Hippocampal formation (tissue), 2 donors: ENCODE data around the gene ERH.
"Not testable (repeated sequence)": the region's sequence is repeated elsewhere in the genome, so short reads cannot be mapped to it uniquely, and the experiment has no call there.

Experiments
- DNase-seq, 2 donors: peaks; one replicate each; lab custom pipeline; 2025; lab: John Stamatoyannopoulos, UW

The ERH gene

DNA sequence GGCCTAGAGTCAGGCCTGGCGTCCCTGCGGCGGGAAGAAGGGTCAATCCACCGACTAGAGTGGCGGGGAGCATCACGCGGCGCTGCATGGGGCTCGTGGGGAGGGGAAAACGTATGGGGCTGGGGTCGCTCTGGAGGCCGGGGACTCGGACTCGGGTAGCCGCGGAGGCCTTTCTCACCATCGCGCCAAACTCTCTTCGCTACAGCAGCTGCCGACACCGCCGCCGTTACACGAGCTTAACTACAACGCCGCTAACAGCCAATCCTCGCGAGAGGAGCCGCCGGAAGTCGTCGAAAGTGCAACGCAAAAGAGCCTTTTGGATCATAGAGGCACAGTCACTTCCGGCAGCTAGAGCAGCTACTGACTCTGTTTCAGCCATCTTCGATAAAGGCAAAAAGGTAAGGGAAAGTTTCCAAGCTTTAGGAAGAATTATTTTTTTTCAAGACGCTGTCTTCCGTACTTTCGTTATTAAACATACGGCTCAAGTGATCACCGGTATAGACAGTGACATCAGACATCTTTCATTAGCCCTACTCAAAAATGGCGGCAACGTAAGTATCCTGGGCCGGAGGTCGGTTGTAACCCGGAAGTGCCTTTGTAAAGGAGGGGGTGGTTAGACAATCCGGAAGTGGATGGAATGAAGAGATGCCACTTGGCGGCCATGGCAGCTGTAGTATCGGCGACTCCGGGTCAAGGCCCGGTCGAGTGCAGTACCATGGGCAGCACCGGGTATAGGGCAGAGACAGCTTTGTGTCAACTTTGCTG is at the start of gene ERH, which contains the start of gene SLC39A9:
TSS of gene ERH (minus strand) at position 247 of the 765 bp plus-strand sequence. CDS start at position 181, 66 bp downstream.
TSS of gene SLC39A9 (plus strand) at position 640 of the 765 bp plus-strand sequence. CDS start 678 bp downstream, outside the sequence.
- peak; percentile 89 to 99 for DNase-seq

DNA sequence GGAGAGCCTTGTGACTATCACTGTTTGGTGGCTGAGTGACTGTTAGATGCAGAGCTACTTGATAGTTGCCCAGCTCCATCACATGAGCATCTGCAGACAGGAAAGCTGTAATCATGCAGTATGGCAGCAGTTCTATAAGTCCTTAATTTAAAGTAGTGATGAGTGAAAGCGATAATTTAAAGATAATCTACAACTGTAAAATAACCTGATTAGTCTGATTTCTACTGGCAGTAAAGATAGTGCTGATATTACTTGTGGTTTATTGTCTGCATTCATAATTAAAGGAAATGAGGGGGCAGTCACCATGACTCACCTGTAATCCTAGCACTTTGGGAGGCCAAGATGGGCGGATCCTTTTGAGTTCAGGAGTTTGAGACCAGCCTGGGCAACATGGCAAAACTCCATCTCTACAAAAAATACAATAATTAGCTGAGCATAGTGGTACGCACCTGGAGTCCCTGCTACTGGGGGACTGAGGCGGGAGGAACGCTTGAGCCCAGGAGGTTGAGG is 45.3 kb upstream of the ERH start:
- DNase-seq = no peak

DNA sequence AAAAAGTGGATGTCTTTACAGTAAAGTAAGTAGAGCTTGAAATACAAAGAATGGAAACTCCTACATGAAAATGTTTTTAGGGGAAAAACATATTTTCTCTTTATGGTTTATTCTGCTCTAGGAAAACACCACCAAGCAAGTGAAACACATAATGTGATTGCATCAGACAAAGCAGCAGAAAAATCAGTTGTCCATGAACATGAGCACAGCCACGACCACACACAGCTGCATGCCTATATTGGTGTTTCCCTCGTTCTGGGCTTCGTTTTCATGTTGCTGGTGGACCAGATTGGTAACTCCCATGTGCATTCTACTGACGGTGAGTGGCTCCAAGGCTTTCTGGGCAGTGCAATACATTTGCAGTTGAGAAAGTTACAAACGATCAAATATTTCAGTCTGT is 43.8 kb upstream of the ERH start:
- DNase-seq = no peak

DNA sequence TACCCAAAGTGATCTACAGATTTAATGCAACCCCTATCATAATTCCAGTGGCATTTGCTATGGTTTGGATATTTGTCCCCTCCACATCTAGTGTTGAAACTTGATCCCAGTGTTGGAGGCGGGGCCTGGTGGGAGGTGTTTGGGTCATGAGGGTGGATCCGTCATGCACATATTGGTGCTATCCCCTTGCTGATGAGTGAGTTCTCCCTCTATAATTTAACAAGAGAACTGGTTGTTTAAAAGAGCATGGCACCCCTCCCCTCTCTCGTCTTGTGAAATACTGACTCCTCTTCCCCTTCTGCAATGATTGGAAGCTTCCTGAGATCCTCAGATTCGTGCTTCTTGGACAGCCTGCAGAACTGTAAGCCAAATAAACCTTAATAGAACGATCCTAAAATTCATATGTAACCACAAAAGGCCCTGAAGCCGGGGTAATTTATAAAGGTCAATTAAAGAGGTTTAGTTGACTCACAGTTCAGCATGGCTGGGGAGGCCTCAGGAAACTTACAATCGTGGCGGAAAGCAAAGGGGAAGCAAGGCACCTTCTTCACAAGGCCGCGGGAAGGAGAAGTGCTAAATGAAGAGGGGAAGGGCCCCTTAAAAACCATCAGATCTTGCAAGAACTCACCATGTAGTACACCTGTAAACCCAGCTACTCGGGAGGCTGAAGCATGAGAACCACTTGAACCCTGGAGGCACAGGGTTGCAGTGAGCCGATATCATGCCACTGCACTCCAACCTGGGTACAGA is 41.6 kb upstream of the ERH start:
- DNase-seq = no peak

DNA sequence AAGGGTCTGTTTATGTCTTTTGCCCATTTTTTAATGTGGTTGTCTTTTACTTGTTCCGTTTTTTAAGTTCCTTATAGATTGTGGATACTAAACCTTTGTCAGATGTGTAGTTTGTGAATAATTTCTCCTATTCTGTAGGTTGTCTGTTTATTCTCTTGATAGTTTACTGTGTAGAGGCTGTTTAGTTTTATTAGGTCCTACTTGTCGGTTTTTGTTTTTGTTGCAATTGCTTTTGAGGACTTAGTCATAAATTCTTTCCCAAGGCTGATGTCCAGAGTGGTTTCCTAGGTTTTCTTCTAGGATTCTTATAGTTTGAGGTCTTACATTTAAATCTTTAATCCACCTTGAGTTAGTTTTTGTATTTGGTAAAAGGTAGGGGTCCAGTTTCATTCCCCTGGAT is 34.3 kb upstream of the ERH start:
- no peak for DNase-seq

DNA sequence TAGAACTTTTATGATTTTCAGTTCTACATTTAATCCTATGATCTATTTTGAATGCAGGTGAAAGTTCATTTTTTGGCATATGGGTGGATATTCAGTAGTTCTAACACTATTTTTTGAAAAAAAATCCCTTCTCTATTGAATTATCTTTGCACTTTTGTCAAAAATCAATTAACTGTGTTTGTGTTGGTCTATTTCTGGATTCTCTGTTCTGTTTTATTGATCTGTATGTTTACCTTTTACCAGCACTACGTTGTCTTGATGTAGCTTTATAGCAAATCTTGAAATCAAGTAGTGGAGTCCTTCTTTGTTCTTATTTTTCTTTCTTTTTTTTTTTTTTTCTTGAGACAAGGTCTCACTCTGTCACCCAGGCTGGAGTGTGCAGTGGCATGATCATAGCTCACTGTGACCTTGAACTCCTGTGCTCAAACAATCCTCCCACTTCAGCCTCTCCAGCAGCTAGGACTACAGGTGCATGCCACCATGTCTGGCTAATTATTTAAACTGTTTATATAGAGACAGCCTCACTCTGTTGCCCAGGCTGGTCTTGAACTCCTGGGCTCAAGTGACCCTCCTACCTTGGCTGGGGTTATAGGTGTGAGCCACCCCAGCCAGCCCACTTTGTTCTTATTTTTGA is 32.3 kb upstream of the ERH start:
- DNase-seq = no peak

DNA sequence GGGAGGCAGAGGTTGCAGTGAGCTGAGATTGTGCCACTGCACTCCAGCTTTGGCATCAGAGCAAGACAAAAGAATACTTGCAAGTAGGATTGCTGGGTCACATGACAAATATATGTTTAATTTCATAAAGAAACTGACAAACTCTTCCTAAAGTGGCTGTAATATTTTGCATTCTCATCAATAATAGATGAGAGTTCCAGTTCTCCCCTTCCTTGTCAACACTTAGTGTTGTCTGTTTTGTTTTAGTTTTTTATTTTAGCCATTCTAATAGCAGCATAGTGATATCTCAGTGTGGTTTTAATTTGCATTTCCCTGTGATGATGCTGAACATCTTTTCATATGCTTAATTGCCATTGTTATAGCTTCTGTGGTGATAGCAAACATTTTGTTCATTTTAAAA is 31.5 kb upstream of the ERH start:
- no peak for DNase-seq

DNA sequence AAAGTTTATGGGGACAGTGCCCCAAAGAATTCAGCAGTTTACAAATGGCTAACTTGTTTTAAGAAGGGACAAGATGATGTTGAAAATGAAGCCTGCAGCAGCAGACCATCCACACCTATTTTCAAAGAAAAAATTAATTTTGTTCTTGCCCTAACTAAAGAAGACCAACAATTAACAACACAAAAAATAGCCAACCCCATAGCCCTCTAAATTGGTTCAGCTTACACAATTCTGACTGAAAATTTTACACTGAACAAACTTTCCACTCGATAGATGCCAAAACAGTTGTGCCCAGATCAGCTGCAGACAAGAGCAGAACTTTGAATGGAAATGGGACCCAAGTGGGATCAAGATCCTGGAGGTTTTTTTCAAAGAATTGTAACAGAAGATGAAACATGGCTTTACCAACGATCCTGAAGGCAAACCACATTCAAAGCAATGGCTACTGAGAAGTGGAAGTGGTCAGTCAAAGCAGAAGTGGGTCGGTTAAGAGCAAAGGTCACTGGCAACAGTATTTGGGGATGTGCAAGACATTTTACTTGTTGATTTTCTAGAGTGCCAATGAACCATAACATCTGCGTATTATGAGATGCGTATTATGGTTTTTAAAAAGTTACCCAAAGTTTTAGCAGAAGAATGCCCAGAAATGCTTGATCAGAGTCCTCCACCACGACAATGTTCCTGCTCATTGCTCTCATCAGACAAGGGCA is 30.3 kb upstream of the ERH start:
- DNase-seq = peak in 1 of 2 donors; percentile 1

DNA sequence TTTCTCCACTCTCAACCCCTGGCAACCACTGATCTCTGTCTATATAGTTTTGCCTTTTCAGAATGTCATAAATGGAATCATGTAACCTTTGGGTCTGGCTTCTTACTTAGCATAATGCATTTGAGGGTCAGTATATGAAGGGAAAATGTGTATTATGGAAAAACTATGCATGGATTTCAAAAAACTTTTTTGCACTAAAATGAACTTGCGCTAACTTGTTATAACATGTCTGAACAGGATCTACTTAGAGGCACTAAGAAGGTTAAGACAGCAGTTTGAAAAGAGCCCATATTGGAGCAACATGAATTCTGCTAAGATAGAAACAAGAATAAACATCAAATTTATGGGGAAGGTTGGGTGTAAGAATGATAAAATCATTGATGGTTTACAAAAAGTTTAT is 29.5 kb upstream of the ERH start:
- no peak for DNase-seq

DNA sequence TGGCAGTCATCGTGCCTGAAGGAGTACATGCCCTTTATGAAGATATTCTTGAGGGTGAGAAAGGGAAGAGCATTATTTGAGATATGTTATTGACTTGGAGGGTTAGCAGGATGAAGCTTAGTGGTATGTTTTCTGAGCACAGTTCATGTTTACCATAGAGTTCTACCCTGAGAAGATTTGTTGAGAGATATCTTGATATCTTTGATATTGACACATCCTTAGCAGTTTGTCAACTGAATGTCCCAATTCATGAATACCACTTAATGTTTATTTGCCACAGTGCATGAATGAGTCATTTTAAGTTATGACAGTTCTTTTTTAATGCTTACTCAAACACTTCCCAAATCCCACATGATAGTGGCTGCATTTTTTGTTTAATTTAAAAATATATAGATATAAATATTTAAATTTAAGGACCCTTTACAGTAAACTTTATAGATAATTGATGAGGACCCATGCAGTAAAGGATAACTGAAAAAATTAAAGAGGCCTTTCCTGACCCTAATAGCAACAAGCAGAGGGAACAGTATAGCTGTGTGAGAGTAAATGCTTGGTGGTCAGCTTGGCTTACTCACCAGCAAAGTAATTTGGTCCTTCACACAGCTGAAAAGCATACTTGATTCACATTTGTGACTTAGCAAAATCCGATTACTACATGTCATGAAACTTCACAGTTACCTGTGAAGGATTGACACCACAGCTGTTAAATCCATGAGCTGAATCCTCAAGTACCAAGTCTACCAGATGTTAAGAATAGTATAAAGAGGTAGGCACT is 26.2 kb upstream of the ERH start:
- DNase-seq = no peak

DNA sequence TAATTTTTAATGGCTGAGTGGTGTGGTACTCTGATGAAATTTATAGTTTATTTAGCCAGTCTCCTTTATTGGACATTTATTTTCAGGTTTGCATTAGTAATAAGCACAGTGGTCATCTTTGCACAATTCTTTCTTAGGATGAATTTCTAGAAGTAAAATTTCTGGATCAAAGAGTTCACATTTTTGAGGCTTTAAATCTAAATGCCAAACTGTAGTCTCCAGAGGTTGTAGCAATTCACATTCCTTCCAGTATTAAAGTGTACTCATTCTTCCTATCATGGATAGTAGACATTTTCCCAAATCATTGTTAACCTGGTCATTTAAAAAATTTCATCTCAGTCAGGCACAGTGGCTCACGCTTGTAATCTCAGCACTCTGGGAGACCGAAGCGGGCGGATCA is 25.2 kb upstream of the ERH start:
- DNase-seq = no peak

DNA sequence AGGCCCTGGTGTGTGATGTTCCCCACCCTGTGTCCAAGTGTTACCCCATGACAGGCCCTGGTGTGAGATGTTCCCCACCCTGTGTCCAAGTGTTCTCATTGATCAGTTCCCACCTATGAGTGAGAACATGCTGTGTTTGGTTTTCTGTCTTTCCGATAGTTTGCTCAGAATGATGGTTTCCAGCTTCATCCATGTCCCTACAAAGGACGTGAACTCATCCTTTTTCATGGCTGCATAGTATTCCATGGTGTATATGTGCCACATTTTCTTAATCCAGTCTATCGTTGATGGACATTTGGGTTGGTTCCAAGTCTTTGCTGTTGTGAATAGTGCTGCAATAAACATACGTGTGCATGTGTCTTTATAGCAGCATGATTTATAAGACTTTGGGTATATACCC is 18.0 kb upstream of the ERH start:
- DNase-seq = not testable (repeated sequence)

DNA sequence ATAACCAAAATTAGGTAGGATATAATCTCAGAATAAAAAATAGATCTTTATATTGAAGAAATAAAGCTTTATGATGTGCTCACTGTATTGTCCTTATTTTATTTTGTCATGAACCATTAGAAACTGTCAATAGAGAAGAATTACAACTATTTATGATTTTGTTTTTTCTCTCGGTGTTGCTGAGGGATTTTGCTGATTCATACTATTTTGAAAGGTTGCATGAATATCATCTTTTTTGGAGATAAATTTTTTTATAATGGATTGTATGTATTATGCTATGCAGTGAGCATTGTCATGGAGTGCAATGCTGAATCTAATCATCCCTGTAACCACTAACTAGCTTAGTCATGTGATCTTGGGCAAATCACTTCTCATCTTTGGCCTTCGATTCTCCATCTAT is 15.4 kb upstream of the ERH start:
- DNase-seq = no peak

DNA sequence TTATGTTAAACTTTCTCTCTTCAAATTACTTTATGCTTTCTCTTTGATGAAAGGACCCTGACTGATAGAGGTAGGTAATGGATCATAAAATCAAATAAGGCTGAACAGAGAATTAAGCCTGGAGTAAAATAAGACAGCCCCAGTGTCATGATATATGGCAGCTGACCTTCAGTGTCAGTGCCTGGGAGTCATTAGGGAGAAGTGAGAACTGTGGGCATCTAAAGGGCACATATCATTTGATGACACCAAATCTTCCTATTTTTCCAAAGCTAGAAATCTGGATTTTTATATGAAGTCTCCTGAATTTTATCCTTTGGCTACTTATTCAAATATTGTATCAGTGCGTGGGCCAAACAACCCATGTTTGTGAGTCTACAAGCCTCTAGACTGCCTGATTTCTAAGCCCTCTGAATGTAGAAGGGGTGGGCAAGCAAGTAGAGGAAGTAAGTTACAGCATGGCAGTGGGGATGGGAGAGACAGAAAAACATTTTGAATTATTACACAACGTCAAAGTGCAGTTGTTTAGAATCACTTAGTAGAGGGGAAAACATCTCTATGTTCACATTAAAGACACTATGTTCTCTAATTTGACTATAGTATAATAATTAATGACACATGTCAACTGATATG is 10.3 kb upstream of the ERH start:
- DNase-seq = no peak

DNA sequence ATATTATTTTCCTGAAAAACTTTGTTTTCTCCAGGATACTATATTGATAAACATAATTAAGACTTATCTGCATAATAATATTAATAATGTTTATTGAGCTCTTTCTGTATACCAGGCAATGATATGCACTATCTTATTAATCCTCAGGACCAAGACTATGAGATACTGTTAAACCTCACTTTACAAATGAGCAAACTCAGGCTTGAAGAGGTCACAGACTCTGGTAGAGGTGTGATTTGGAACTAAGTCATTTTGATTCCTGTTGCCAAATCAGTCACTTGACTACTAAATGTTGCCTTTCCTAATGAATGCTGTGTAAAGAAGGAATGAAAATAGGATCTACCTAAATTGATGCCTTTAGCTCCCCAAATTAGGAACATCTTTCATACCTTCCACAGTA is 7.7 kb upstream of the ERH start:
- DNase-seq = no peak

DNA sequence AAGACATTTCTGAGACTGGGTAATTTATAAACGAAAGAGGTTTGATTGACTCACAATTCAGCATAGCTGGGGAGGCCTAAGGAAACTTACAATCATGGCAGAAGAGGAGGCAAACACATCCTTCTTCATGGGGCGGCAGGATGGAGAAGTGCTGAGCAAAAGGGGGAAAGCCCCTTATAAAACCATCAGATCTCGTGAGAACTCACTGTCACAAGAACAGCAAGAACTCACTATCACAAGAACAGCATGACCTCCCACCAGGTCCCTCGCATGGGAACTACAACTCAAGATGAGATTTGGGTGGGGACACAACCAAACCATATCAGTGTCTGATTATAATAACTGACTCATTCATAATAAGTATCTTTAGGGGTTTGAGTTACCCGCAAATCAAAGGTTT is 6.8 kb upstream of the ERH start:
- DNase-seq = no peak

DNA sequence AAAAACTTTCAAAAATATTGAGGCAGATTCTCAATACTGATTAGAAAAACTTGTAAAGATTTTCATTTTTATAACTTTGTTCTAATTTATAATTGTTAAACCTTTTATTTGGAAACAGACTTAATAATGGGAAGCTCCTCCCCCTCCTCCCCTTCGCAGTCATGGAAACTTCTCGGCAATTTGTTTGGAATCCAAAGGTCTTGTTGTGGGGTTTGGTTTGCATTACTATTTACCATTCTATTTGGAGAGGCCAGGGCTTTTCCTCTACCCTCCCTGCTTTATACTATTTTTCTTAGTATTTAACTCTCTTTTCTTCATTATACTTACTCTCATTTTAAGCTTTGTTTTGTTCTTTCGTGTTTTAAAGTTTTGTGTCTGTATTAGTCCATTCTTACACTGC is 6.4 kb upstream of the ERH start:
- DNase-seq = no peak

DNA sequence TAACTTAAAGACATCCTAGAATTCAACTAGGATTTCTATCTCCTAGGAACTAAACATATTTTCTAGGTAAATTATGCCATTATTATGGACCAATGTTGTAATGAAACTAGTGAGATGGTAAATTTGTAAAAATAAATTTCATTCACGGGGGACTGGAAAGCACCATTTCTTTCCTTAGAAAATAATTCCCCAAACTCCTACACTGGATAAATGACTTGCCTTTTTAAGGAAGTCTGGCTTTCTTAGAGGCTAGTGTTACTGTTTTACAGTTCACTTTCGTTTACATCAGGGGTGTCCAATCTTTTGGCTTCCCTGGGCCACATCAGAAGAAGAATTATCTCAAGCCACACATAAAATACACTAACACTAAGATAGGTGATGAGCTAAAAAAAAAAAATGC is 3.7 kb upstream of the ERH start:
- DNase-seq = no peak

DNA sequence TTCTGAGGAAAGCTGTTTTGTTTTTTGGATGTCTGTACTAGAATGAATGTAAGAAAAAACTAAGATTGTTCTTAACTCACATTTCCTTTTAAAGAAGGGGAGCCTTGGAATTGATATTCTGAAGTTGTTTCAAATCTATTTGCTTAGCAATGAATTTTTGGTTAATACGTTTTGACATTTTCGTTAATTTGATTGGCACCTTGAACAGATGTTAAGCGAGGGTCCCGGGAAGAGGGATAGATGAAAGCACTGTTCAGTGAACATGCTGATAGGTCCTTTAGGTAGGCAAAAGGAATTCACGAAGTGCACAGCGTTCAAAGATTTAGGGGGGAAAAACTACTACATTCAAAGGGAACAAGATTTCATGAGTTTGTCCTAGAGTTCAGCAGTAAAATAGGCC is 2.1 kb upstream of the ERH start:
- no peak for DNase-seq

DNA sequence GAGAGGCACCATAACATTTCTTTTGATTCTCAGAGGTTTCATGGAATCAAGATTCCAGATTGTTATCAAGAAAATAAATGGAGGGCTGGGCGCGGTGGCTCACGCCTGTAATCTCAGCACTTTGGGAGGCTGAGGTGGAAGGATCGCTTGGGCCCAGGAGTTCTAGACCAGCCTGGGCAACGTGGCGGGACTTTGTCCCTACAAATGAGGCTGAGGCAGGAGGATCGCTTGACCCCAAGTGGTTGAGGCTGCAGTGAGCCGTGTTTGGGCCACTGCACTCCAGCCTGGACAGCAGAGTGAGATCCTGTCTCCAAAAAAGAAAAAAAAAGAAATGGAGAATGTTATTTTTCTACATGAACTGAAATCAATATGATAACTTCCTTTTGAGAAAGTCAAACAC is 1.7 kb upstream of the ERH start:
- no peak for DNase-seq

DNA sequence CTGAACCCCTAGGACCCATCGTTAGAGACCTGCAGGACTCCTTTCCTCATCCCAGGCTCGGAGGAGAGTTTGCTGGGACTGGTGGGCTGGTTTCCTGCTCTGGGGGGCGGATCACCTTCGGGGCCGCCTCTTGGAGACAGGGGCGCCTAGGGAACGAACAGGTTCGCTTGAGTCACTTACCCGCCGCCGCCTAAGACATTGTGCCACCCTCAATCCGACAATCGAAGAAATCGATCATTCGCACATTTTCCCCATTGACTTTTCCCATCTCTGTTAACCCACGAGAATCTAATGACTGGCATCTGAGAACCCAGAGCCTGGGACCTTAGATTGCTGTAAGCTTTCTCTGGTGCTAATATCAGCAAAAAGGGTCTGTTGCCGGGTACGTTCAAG is 715 bp upstream of the ERH start:
- DNase-seq = no peak
